HEK293T (cell line): Measurements from ENCODE around the gene EDNRB.

ENCODE experiments used
- ARNT ChIP-seq: fragments of 450-650 bp; IDR thresholded peaks from 2 replicates; pipeline ENCODE4 v1.6.1; 2017; ENCODE audit warnings: mild to moderate bottlenecking
- BHLHE40 ChIP-seq: fragments of 450-650 bp; IDR thresholded peaks from 2 replicates; pipeline ENCODE4 v1.6.1; 2016; ENCODE audit warnings: mild to moderate bottlenecking, moderate library complexity, borderline replicate concordance
- CTBP1 ChIP-seq: fragments of 450-650 bp; IDR thresholded peaks from 2 replicates; pipeline ENCODE4 v1.6.1; 2016; ENCODE audit warnings: borderline replicate concordance
- ELF4 ChIP-seq: fragments of 450-650 bp; IDR thresholded peaks from 2 replicates; pipeline ENCODE4 v1.6.1; 2017; ENCODE audit warnings: antibody characterized with exemption
- FOXA1 ChIP-seq: fragments of 450-650 bp; IDR thresholded peaks from 2 replicates; pipeline ENCODE4 v1.6.1; 2016; ENCODE audit warnings: mild to moderate bottlenecking
- FOXM1 ChIP-seq: fragments of 450-650 bp; IDR thresholded peaks from 2 replicates; pipeline ENCODE4 v1.6.1; 2017; ENCODE audit warnings: mild to moderate bottlenecking, borderline replicate concordance
- HDGF ChIP-seq: fragments of 450-650 bp; IDR thresholded peaks from 2 replicates; pipeline ENCODE4 v1.6.1; 2017; ENCODE audit warnings: antibody characterized with exemption, borderline replicate concordance
- LEF1 ChIP-seq: fragments of 450-650 bp; IDR thresholded peaks from 2 replicates; pipeline ENCODE4 v1.6.1; 2017; ENCODE audit warnings: mild to moderate bottlenecking, borderline replicate concordance
- NFRKB ChIP-seq: fragments of 450-650 bp; IDR thresholded peaks from 2 replicates; pipeline ENCODE4 v1.6.1; 2016; ENCODE audit warnings: mild to moderate bottlenecking, moderate library complexity
- PKNOX1 ChIP-seq: fragments of 450-650 bp; IDR thresholded peaks from 2 replicates; pipeline ENCODE4 v1.6.1; 2016
- SP1 ChIP-seq: fragments of 450-650 bp; IDR thresholded peaks from 2 replicates; pipeline ENCODE4 v1.6.1; 2017
- SUZ12 ChIP-seq: fragments of 450-650 bp; IDR thresholded peaks from 2 replicates; pipeline ENCODE4 v1.6.1; 2016; ENCODE audit warnings: mild to moderate bottlenecking
- TARDBP ChIP-seq: fragments of 450-650 bp; IDR thresholded peaks from 2 replicates; pipeline ENCODE4 v1.6.1; 2016
- ZNF384 ChIP-seq: fragments of 450-650 bp; IDR thresholded peaks from 2 replicates; pipeline ENCODE4 v1.6.1; 2016

- TF ChIP-seq FOXM1 (no peak), CTBP1 (no peak), BHLHE40 (no peak), FOXA1 (no peak), HDGF (no peak), LEF1 (no peak), SP1 (no peak), ZNF384 (no peak), SUZ12 (no peak), TARDBP (no peak), ARNT (no peak), ELF4 (no peak), PKNOX1 (no peak), NFRKB (no peak)
Measured at GRCh38 chr13:77860507-77860981, 58.1 kb downstream of the EDNRB start.
